OCI-LY3 (cell line): ENCODE measurements around the gene RFX4.

ENCODE experiments used
- H2AFZ ChIP-seq: fragments of 200-600, 300-600 bp; shearing (Covaris generic); 2 replicates; pipeline ENCODE4 v1.6.0; 2014; ENCODE audit warnings: antibody characterized with exemption, low read depth, low read length
- H3K27ac ChIP-seq: fragments of 200-600, 300-600 bp; sonication (generic); 2 replicates; pipeline ENCODE4 v1.5.1; 2014; ENCODE audit warnings: mild to moderate bottlenecking, low read length, moderate library complexity, mixed read lengths
- H3K27me3 ChIP-seq: fragments of 200-600, 300-600 bp; sonication (generic); 2 replicates; pipeline ENCODE4 v1.6.1; 2014; ENCODE audit warnings: low read depth, low read length, mixed read lengths
- H3K36me3 ChIP-seq: fragments of 200-600, 300-600 bp; sonication (generic); replicated peaks from 2 replicates; pipeline ENCODE3; 2014; ENCODE audit warnings: low read depth, low read length, mixed read lengths
- H3K4me1 ChIP-seq: fragments of 300-600, 200-600 bp; sonication (generic); 2 replicates; pipeline ENCODE4 v1.6.1; 2014; ENCODE audit warnings: low read length, mixed read lengths
- H3K4me2 ChIP-seq: fragments of 200-600, 300-600 bp; sonication (generic); 2 replicates; pipeline ENCODE4 v1.6.1; 2014; ENCODE audit warnings: low read length, mixed read lengths
- H3K4me3 ChIP-seq: fragments of 300-600, 200-600 bp; sonication (generic); 2 replicates; pipeline ENCODE4 v1.5.1; 2014; ENCODE audit warnings: antibody characterized with exemption, mild to moderate bottlenecking, low read length, moderate library complexity
- H3K79me2 ChIP-seq: fragments of 300-600, 200-600 bp; shearing (Covaris generic); 2 replicates; pipeline ENCODE4 v1.6.1; 2014; ENCODE audit warnings: mild to moderate bottlenecking, low read length, mixed read lengths
- H3K9ac ChIP-seq: fragments of 300-600, 200-600 bp; shearing (Covaris generic); 2 replicates; pipeline ENCODE4 v1.6.0; 2014; ENCODE audit warnings: mild to moderate bottlenecking, low read length, moderate library complexity
- H3K9me3 ChIP-seq: fragments of 200-600, 300-600 bp; shearing (Covaris generic); 2 replicates; pipeline ENCODE4 v1.6.1; 2014; ENCODE audit warnings: low read length, mixed read lengths; ENCODE audit not compliant: insufficient read depth
- H4K20me1 ChIP-seq: fragments of 200-600, 300-600 bp; sonication (generic); 2 replicates; pipeline ENCODE4 v1.6.1; 2016; ENCODE audit warnings: low read length, mixed read lengths; ENCODE audit not compliant: insufficient read depth
- EZH2phosphoT487 ChIP-seq: fragments of 200-600 bp; shearing (Covaris generic); IDR thresholded peaks from 2 replicates; pipeline ENCODE4 v1.6.1; 2018; ENCODE audit warnings: antibody characterized with exemption, mixed run types, low read depth
- TF ChIP-seq, protein P1 (sequence below): fragments of 200-600, 300-600 bp; sonication (generic); IDR thresholded peaks from 2 replicates; pipeline ENCODE4 v1.5.1; 2014; ENCODE audit warnings: antibody characterized with exemption, low read length, low read depth

RFX4 gene

DNA sequence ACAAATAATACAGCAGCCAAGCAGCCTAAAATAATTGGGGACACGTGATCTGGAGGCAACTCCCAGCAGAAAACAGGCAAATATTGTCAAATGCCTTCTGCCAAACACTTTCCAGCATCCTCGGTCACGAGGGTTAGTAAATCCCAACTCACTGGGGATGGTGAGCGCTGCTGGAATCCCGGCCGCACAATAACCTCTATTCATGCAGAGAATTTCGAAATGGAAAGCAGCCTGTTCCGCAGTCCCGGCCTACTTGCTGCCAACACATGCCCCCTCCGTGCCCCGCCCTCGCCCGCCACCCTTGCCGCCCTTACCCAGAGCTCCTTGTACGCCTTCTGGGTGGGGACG, 62.2 kb downstream of the RFX4 start:
- no peak overlapping the region for H3K4me2 ChIP-seq

DNA sequence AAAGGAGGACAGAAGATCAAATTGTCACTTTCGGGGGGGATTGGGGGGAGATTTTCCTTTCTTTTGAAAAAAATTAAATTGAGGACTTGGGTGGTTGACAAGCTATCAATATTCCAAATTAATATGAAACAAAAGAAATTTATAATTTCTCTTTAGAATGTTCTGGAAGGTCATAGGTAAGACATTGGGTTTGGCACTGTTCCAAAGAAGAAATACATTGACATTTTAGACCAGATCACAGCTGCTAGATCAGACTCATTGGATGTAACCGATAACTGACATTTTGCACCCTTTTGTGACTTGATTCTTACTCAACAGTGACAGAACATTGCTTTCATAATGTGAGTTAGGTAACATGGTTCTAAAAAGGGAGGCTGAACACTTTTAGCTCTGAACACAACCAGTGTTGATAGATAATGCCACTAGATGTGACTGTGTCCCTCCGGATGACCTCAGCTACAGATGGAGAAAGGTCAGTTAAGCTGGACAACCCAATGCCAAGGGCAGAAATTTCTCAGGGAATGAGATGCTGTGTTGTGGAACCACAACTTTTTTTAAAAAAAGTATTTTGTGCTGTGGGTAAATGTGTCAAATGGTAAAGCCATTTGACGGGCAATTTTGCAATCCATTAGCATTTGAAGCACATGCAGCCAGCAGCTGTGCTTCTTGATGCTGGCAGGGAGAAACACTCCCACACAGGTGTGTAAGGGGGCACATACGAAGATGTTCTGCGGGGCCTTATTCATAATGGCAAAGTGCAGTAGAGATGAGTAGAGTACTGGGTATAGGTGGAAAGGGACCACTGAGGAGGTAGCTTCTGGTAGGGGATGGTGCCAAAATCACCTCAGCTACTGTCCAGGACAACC, 62.9 kb downstream of the RFX4 start:
- H3K27ac ChIP-seq: no peak overlapping the region

More for the DNA sequence above, 62.2 kb downstream of the RFX4 start:
- H3K27me3 ChIP-seq: peaks cover 11% of the 10 kb centered on the region
- H2AFZ ChIP-seq: no peak overlapping the region
- no peak overlapping the region for H3K4me3 ChIP-seq
- no peaks in the 10 kb centered on the region for H4K20me1 ChIP-seq
- no peaks in the 10 kb centered on the region for H3K9me3 ChIP-seq
- H3K36me3 ChIP-seq: no peaks in the 10 kb centered on the region
- H3K27ac ChIP-seq: no peak overlapping the region
- no peak overlapping the region for H3K9ac ChIP-seq
- H3K79me2 ChIP-seq: no peaks in the 10 kb centered on the region
- no peaks in the 10 kb centered on the region for H3K4me1 ChIP-seq
- TF ChIP-seq, protein P1, sequence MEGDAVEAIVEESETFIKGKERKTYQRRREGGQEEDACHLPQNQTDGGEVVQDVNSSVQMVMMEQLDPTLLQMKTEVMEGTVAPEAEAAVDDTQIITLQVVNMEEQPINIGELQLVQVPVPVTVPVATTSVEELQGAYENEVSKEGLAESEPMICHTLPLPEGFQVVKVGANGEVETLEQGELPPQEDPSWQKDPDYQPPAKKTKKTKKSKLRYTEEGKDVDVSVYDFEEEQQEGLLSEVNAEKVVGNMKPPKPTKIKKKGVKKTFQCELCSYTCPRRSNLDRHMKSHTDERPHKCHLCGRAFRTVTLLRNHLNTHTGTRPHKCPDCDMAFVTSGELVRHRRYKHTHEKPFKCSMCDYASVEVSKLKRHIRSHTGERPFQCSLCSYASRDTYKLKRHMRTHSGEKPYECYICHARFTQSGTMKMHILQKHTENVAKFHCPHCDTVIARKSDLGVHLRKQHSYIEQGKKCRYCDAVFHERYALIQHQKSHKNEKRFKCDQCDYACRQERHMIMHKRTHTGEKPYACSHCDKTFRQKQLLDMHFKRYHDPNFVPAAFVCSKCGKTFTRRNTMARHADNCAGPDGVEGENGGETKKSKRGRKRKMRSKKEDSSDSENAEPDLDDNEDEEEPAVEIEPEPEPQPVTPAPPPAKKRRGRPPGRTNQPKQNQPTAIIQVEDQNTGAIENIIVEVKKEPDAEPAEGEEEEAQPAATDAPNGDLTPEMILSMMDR: no peak
- no peak for TF ChIP-seq EZH2phosphoT487

DNA sequence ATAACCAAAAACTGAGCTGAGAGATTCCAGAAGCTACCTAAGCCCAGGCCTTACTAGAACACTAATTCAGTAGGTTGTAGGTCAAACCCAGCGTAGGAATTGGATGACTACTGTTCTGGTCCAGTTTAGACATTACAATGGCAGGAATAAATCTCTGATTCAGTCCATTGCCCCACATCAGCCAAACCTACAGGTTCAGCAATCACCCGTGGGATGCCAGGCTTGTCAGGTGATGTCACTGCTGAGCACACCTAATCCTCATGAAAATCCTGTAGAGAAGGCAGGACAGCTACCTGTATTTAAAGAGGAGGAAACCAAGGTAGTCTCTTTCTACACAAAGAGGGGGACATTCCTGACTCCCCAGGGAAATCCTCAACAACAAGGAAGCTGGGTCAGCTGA, 63.7 kb downstream of the RFX4 start:
- Histone ChIP-seq H2AFZ (no peak overlapping the region), H3K36me3 (no peaks in the 10 kb centered on the region)
- no peak for TF ChIP-seq EZH2phosphoT487
- TF ChIP-seq, protein P1: no peak

More for the DNA sequence above, 62.9 kb downstream of the RFX4 start:
- Histone ChIP-seq H3K4me1 (no peaks in the 10 kb centered on the region), H3K27me3 (peaks cover 7% of the 10 kb centered on the region; the same call in 1 of the 2 replicates), H3K9ac (no peak overlapping the region), H3K79me2 (no peaks in the 10 kb centered on the region), H3K9me3 (no peaks in the 10 kb centered on the region), H3K4me3 (no peak overlapping the region), H2AFZ (no peak overlapping the region), H4K20me1 (no peaks in the 10 kb centered on the region), H3K36me3 (no peaks in the 10 kb centered on the region), H3K4me2 (no peak overlapping the region)
- TF ChIP-seq EZH2phosphoT487: no peak
- TF ChIP-seq, protein P1: no peak

DNA sequence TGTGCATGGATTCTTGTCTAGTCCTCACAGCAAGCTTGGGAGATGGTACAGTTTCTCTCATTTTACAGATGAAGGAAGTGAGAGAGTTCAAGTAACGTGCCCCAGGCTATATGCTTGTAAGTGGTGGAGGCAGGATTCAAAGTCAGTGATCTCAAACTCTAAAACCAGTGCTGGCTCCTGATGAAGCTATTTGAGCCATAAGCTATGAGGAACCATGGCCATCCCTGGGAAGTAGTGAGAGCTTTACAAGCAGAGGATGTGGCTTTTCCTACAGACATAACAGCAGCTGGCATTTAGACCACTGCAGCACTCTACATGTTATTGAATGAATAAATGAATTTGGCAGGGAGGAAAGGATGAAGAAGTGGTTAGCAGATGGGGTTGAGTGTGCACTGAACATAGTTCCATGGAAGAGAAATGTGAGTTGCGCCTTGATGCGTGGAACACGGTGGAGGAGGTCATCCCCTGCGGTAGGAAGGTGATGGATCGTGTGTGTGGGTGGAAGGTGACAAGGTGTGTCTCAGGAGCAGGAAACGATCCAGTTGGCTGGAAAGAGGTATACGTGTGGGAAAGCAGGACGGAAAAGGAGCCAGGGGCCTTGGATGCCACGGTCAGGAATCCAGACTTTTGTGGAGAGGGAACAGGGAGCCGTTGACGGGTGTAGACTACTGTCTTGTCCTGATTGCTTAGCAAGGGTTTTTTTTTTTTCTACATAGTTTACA, 65.2 kb downstream of the RFX4 start:
- Histone ChIP-seq H3K9ac (no peak overlapping the region), H3K4me2 (no peak overlapping the region), H2AFZ (no peak overlapping the region)

More for the DNA sequence above, 63.7 kb downstream of the RFX4 start:
- no peaks in the 10 kb centered on the region for H3K79me2 ChIP-seq
- H3K27ac ChIP-seq: no peak overlapping the region
- no peak overlapping the region for H3K4me2 ChIP-seq
- no peaks in the 10 kb centered on the region for H4K20me1 ChIP-seq
- H3K9me3 ChIP-seq: no peaks in the 10 kb centered on the region
- H3K27me3 ChIP-seq: peaks cover under 1% of the 10 kb centered on the region
- H3K4me3 ChIP-seq: no peak overlapping the region
- H3K9ac ChIP-seq: no peak overlapping the region
- H3K4me1 ChIP-seq: no peaks in the 10 kb centered on the region

More for the DNA sequence above, 65.2 kb downstream of the RFX4 start:
- no peaks in the 10 kb centered on the region for H4K20me1 ChIP-seq
- H3K27me3 ChIP-seq: no peaks in the 10 kb centered on the region; the same call in none of the 2 replicates
- no peak overlapping the region for H3K27ac ChIP-seq
- H3K4me3 ChIP-seq: no peak overlapping the region
- no peaks in the 10 kb centered on the region for H3K9me3 ChIP-seq
- H3K79me2 ChIP-seq: no peaks in the 10 kb centered on the region
- no peaks in the 10 kb centered on the region for H3K36me3 ChIP-seq
- H3K4me1 ChIP-seq: no peaks in the 10 kb centered on the region
- TF ChIP-seq, protein P1: no peak
- no peak for TF ChIP-seq EZH2phosphoT487
